Measurements from ENCODE around the gene CPSF4.

- TF ChIP-seq POLR2AphosphoS5 (IDR thresholded peaks at IDR 0.05; ENCODE audit: borderline replicate concordance, low read depth, low read length) (no peak), EZH2 (IDR thresholded peaks at IDR 0.05) (no peak), FOXP2 (optimal IDR thresholded peaks at IDR 0.05; ENCODE audit: control extremely low read depth, extremely low read length, insufficient read depth) (no peak)
Measured at GRCh38 chr7:99499371-99499720, 60.6 kb downstream of the CPSF4 start.

Data from SK-N-MC (cell line).